T-helper 1 cell treated with Interleukin-12 subunit alpha and Interleukin-12 subunit beta and Interleukin-4 antibody, amounts not matched to agents 30 μg/mL and 1 μg/mL, for 36 hours (primary cell): ENCODE results near the gene GOLGA2.
"Not testable (repeated sequence)": the region's sequence is repeated elsewhere in the genome, so short reads cannot be mapped to it uniquely, and the experiment has no call there.

Experiments used
- H3K27ac Mint-ChIP-seq: one replicate; pipeline ENCODE4 v1.8.0; 2021; ENCODE audit warnings: mild to moderate bottlenecking, mixed read lengths
- H3K27me3 Mint-ChIP-seq: one replicate; pipeline ENCODE4 v1.8.0; 2021; ENCODE audit warnings: low read depth, mixed read lengths
- H3K36me3 Mint-ChIP-seq: one replicate; pipeline ENCODE4 v1.8.0; 2021; ENCODE audit warnings: low read depth, mixed read lengths
- H3K4me1 Mint-ChIP-seq: one replicate; pipeline ENCODE4 v1.8.0; 2021; ENCODE audit warnings: low read depth, mixed read lengths
- H3K4me3 Mint-ChIP-seq: one replicate; pipeline ENCODE4 v1.8.0; 2021; ENCODE audit warnings: mild to moderate bottlenecking, moderate library complexity, mixed read lengths
- H3K9me3 Mint-ChIP-seq: one replicate; pipeline ENCODE4 v1.8.0; 2021; ENCODE audit warnings: mixed read lengths

Gene GOLGA2

GRCh38 chr9:128279088-128280073, 3.6 kb upstream of the GOLGA2 start:
- not testable (repeated sequence) for H3K36me3 Mint-ChIP-seq, H3K9me3 Mint-ChIP-seq, H3K27ac Mint-ChIP-seq, H3K27me3 Mint-ChIP-seq, H3K4me3 Mint-ChIP-seq
- H3K4me1 Mint-ChIP-seq, result peaks cover 28% of the 10 kb centered on the region

GRCh38 chr9:128276574-128277270, 915 bp upstream of the GOLGA2 start:
- Mint-ChIP-seq H3K9me3 (no peaks in the 10 kb centered on the region), H3K36me3 (peaks cover 12% of the 10 kb centered on the region), H3K4me1 (peaks cover 41% of the 10 kb centered on the region), H3K27me3 (no peaks in the 10 kb centered on the region), H3K4me3 (peak overlapping the region; percentile 92), H3K27ac (peak overlapping the region; percentile 96)

- Mint-ChIP-seq H3K4me1 (peaks cover 41% of the 10 kb centered on the region), H3K27ac (peak within 1 kb of the TSS; percentile 96), H3K36me3 (peaks cover 14% of the 10 kb centered on the region), H3K27me3 (no peaks in the 10 kb centered on the region), H3K9me3 (no peaks in the 10 kb centered on the region), H3K4me3 (peak within 1 kb of the TSS; percentile 92)
Measured at GRCh38 chr9:128276008-128276573, 284 bp upstream of the GOLGA2 start, which contains the start of gene SWI5. Gene SWI5 (plus strand): TSS chr9:128276276.

GRCh38 chr9:128274245-128274644, 1.6 kb downstream of the GOLGA2 start:
- no peaks in the 10 kb centered on the region for H3K27me3 Mint-ChIP-seq
- H3K27ac Mint-ChIP-seq, result peak overlapping the region; percentile 0
- peaks cover 37% of the 10 kb centered on the region for H3K4me1 Mint-ChIP-seq
- peaks cover 14% of the 10 kb centered on the region for H3K36me3 Mint-ChIP-seq
- no peaks in the 10 kb centered on the region for H3K9me3 Mint-ChIP-seq
- H3K4me3 Mint-ChIP-seq, result peak overlapping the region; percentile 92

- H3K27ac Mint-ChIP-seq, result no peak overlapping the region
- H3K4me1 Mint-ChIP-seq, result peaks cover 27% of the 10 kb centered on the region
- no peaks in the 10 kb centered on the region for H3K9me3 Mint-ChIP-seq
- H3K36me3 Mint-ChIP-seq, result peaks cover 14% of the 10 kb centered on the region
- H3K4me3 Mint-ChIP-seq, result no peak overlapping the region
- no peaks in the 10 kb centered on the region for H3K27me3 Mint-ChIP-seq
Measured at GRCh38 chr9:128271512-128271911, 4.3 kb downstream of the GOLGA2 start.

GRCh38 chr9:128271112-128271511, 4.7 kb downstream of the GOLGA2 start:
- Mint-ChIP-seq H3K4me3 (no peak overlapping the region), H3K36me3 (peaks cover 11% of the 10 kb centered on the region), H3K27ac (no peak overlapping the region), H3K9me3 (no peaks in the 10 kb centered on the region), H3K4me1 (peaks cover 23% of the 10 kb centered on the region), H3K27me3 (no peaks in the 10 kb centered on the region)

GRCh38 chr9:128266868-128267590, 8.8 kb downstream of the GOLGA2 start:
- H3K36me3 Mint-ChIP-seq, result peaks cover 9% of the 10 kb centered on the region
- H3K27ac Mint-ChIP-seq, result no peak overlapping the region
- H3K9me3 Mint-ChIP-seq, result no peaks in the 10 kb centered on the region
- no peaks in the 10 kb centered on the region for H3K27me3 Mint-ChIP-seq
- no peaks in the 10 kb centered on the region for H3K4me1 Mint-ChIP-seq
- no peak overlapping the region for H3K4me3 Mint-ChIP-seq

- H3K36me3 Mint-ChIP-seq, result peaks cover 16% of the 10 kb centered on the region
- H3K4me3 Mint-ChIP-seq, result no peak overlapping the region
- H3K27me3 Mint-ChIP-seq, result no peaks in the 10 kb centered on the region
- H3K9me3 Mint-ChIP-seq, result no peaks in the 10 kb centered on the region
- H3K27ac Mint-ChIP-seq, result no peak overlapping the region
- H3K4me1 Mint-ChIP-seq, result no peaks in the 10 kb centered on the region
Measured at GRCh38 chr9:128265348-128265847, 10.4 kb downstream of the GOLGA2 start.

GRCh38 chr9:128262687-128263086, 13.1 kb downstream of the GOLGA2 start:
- H3K36me3 Mint-ChIP-seq, result peaks cover 21% of the 10 kb centered on the region

GRCh38 chr9:128260340-128260739, 15.5 kb downstream of the GOLGA2 start:
- no peaks in the 10 kb centered on the region for H3K4me1 Mint-ChIP-seq
- H3K27ac Mint-ChIP-seq, result no peak overlapping the region
- H3K27me3 Mint-ChIP-seq, result no peaks in the 10 kb centered on the region
- peaks cover 24% of the 10 kb centered on the region for H3K36me3 Mint-ChIP-seq
- H3K4me3 Mint-ChIP-seq, result no peak overlapping the region
- H3K9me3 Mint-ChIP-seq, result no peaks in the 10 kb centered on the region

More at GRCh38 chr9:128262687-128263086, 13.1 kb downstream of the GOLGA2 start:
- H3K9me3 Mint-ChIP-seq, result no peaks in the 10 kb centered on the region
- H3K27me3 Mint-ChIP-seq, result no peaks in the 10 kb centered on the region
- H3K4me3 Mint-ChIP-seq, result no peak overlapping the region
- H3K4me1 Mint-ChIP-seq, result no peaks in the 10 kb centered on the region
- H3K27ac Mint-ChIP-seq, result no peak overlapping the region

- Mint-ChIP-seq H3K27ac (no peak overlapping the region), H3K9me3 (no peaks in the 10 kb centered on the region), H3K36me3 (peaks cover 24% of the 10 kb centered on the region), H3K27me3 (no peaks in the 10 kb centered on the region), H3K4me1 (no peaks in the 10 kb centered on the region), H3K4me3 (no peak overlapping the region)
Measured at GRCh38 chr9:128259156-128259555, 16.7 kb downstream of the GOLGA2 start.

GRCh38 chr9:128258326-128258725, 17.5 kb downstream of the GOLGA2 start:
- H3K36me3 Mint-ChIP-seq, result peaks cover 24% of the 10 kb centered on the region

GRCh38 chr9:128257907-128258306, 17.9 kb downstream of the GOLGA2 start:
- Mint-ChIP-seq H3K27me3 (no peaks in the 10 kb centered on the region), H3K27ac (no peak overlapping the region), H3K4me1 (no peaks in the 10 kb centered on the region), H3K9me3 (no peaks in the 10 kb centered on the region), H3K36me3 (peaks cover 24% of the 10 kb centered on the region), H3K4me3 (no peak overlapping the region)

More at GRCh38 chr9:128258326-128258725, 17.5 kb downstream of the GOLGA2 start:
- H3K4me1 Mint-ChIP-seq, result no peaks in the 10 kb centered on the region
- no peak overlapping the region for H3K27ac Mint-ChIP-seq
- H3K4me3 Mint-ChIP-seq, result no peak overlapping the region
- no peaks in the 10 kb centered on the region for H3K27me3 Mint-ChIP-seq
- no peaks in the 10 kb centered on the region for H3K9me3 Mint-ChIP-seq
